OCI-LY7 (cell line): ENCODE results near the gene SC5D. TPM values are rescaled to one million over a fixed set of nuclear protein-coding genes. Genes with fewer than 3 reads are reported as not detected.
A peak's percentile ranks its signal among the peaks of the same experiment; 100 is the strongest.

Source experiments
- BruUV-seq: library from RNA; stranded (reverse); fragments of 400-500 nt; replicated peaks from 2 replicates; lab custom pipeline; 2021; lab: Mats Ljungman, UMichigan
- CTCF ChIA-PET: fragments of 300-600 bp; sonication (Branson Sonifier 250); formaldehyde crosslinking; loops from one replicate; lab custom pipeline; 2022; ENCODE audit warnings: antibody characterized with exemption; ENCODE audit not compliant: unreplicated experiment; lab: Charles Lee
- POLR2A ChIA-PET: fragments of 300-600 bp; sonication (Branson Sonifier 250); formaldehyde crosslinking; loops from one replicate; lab custom pipeline; 2022; ENCODE audit warnings: antibody characterized with exemption; lab: Charles Lee
- DNase-seq: peaks from one replicate; pipeline ENCODE4 v3.0.0-alpha.2; 2015; ENCODE audit warnings: low spot score
- H2AFZ ChIP-seq: fragments of 200-600 bp; sonication (generic), shearing (Covaris generic); 2 replicates; pipeline ENCODE4 v1.6.1; 2014; ENCODE audit warnings: mild to moderate bottlenecking, antibody characterized with exemption, low read length, moderate library complexity
- H3K27ac ChIP-seq: fragments of 200-600 bp; sonication (generic); 2 replicates; pipeline ENCODE4 v1.5.1; 2014; ENCODE audit warnings: mixed run types, low read depth, mild to moderate bottlenecking, moderate library complexity, low read length, inconsistent platforms; ENCODE audit not compliant: poor library complexity, severe bottlenecking
- H3K36me3 ChIP-seq: fragments of 200-600 bp; sonication (generic); 2 replicates; pipeline ENCODE4 v1.6.1; 2014; ENCODE audit warnings: mild to moderate bottlenecking, antibody characterized with exemption, low read length, moderate library complexity, mixed read lengths; ENCODE audit not compliant: insufficient read depth
- H3K4me1 ChIP-seq: fragments of 200-600 bp; sonication (generic); 2 replicates; pipeline ENCODE4 v1.5.1; 2014; ENCODE audit warnings: mild to moderate bottlenecking, low read length; ENCODE audit not compliant: insufficient read depth, poor library complexity, severe bottlenecking
- H3K4me2 ChIP-seq: fragments of 200-600 bp; sonication (generic); 2 replicates; pipeline ENCODE4 v1.6.1; 2014; ENCODE audit warnings: mild to moderate bottlenecking, low read length
- H3K4me3 ChIP-seq: fragments of 200-600 bp; sonication (generic); 2 replicates; pipeline ENCODE4 v1.5.1; 2014; ENCODE audit warnings: mild to moderate bottlenecking, low read depth, low read length; ENCODE audit not compliant: poor library complexity, severe bottlenecking
- H3K79me2 ChIP-seq: fragments of 200-600 bp; sonication (generic); 2 replicates; pipeline ENCODE4 v1.6.1; 2016; ENCODE audit warnings: low read depth, mild to moderate bottlenecking, low read length, moderate library complexity, mixed read lengths; ENCODE audit not compliant: insufficient read depth
- H3K9me2 ChIP-seq: fragments of 200-600 bp; sonication (generic); 2 replicates; pipeline ENCODE4 v1.6.1; 2016; ENCODE audit warnings: mild to moderate bottlenecking, low read length, mixed read lengths; ENCODE audit not compliant: insufficient read depth
- H3K9me3 ChIP-seq: fragments of 200-600 bp; sonication (generic); 2 replicates; pipeline ENCODE4 v1.6.1; 2014; ENCODE audit warnings: mild to moderate bottlenecking, mixed run types, low read length, mixed read lengths
- H4K20me1 ChIP-seq: fragments of 200-600 bp; sonication (generic); 2 replicates; pipeline ENCODE4 v1.6.1; 2014; ENCODE audit warnings: mild to moderate bottlenecking, antibody characterized with exemption, low read length, moderate library complexity, mixed read lengths; ENCODE audit not compliant: insufficient read depth
- CTCF ChIP-seq: fragments of 200-600 bp; sonication (generic); conservative IDR thresholded peaks from 2 replicates; pipeline ENCODE4 v1.5.1; 2014; ENCODE audit warnings: mild to moderate bottlenecking, antibody characterized with exemption, low read length, moderate library complexity, mixed read lengths
- EZH2phosphoT487 ChIP-seq: fragments of 200-600 bp; sonication (generic); IDR thresholded peaks from 2 replicates; pipeline ENCODE4 v1.6.1; 2018; ENCODE audit warnings: low read depth, borderline replicate concordance, mild to moderate bottlenecking, mixed run types, antibody characterized with exemption, low read length, moderate library complexity, mixed read lengths
- intact Hi-C: fragments of 100-400 bp; cut with micrococcal nuclease; formaldehyde crosslinking; loops from one replicate; pipeline ENCODE4 v1.10.0; 2022; ENCODE audit not compliant: unreplicated experiment
- total RNA-seq, 2 experiments: library from RNA; depleted of rRNA in 1 of 2; stranded (reverse); fragments of >200 nt in 1 of 2; shearing (Covaris generic) in 1 of 2; gene quantifications; 2 replicates each; pipeline ENCODE4 v1.2.3, GENCODE V29; 2014 to 2022

SC5D gene
- total RNA-seq, 2 experiments from 2014 or later, result 27.9 to 43.3 TPM

- Histone ChIP-seq H3K4me1 (peaks cover 54% of the 10 kb centered on the region), H3K27ac (no peak overlapping the region), H3K79me2 (no peaks in the 10 kb centered on the region), H3K4me3 (no peak overlapping the region), H2AFZ (no peak overlapping the region), H3K36me3 (no peaks in the 10 kb centered on the region), H4K20me1 (no peaks in the 10 kb centered on the region), H3K9me3 (no peaks in the 10 kb centered on the region), H3K4me2 (no peak overlapping the region), H3K9me2 (no peaks in the 10 kb centered on the region)
- no peak for DNase-seq
- intact Hi-C loops, result no loop called here
- TF ChIP-seq CTCF (no peak), EZH2phosphoT487 (no peak)
- ChIA-PET POLR2A (interaction anchor here (0.7 to 2.8 kb wide), 3 partner anchors 11 to 413 kb away, joined by 3 to 14 read pairs (median 4); no protein-coding TSS in a partner anchor), CTCF (no interaction called here)
- no TSS peak for BruUV-seq
These were observed 54.5 kb downstream of the SC5D start for GRCh38 chr11:121347094-121347493.

- intact Hi-C loops, result no loop called here
- H3K36me3 ChIP-seq, result no peaks in the 10 kb centered on the region
- no peak overlapping the region for H3K27ac ChIP-seq
- no peak overlapping the region for H2AFZ ChIP-seq
- DNase-seq, result no peak
- POLR2A ChIA-PET, result interaction anchor here (0.8 to 2.8 kb wide), 5 partner anchors 13 to 105 kb away, joined by 3 to 14 read pairs (median 4); partner anchors contain the start of gene SORL1-AS1
- no peaks in the 10 kb centered on the region for H3K9me3 ChIP-seq
- BruUV-seq, result no TSS peak
- CTCF ChIA-PET, result no interaction called here
- no peaks in the 10 kb centered on the region for H3K9me2 ChIP-seq
- peak overlapping the region; percentile 22 for H3K4me2 ChIP-seq
- peaks cover 51% of the 10 kb centered on the region for H3K4me1 ChIP-seq
- no peak for TF ChIP-seq CTCF
- TF ChIP-seq EZH2phosphoT487, result no peak
- H4K20me1 ChIP-seq, result no peaks in the 10 kb centered on the region
- H3K4me3 ChIP-seq, result no peak overlapping the region
- H3K79me2 ChIP-seq, result no peaks in the 10 kb centered on the region
These were observed 55.2 kb downstream of the SC5D start for GRCh38 chr11:121347813-121348212.

- TF ChIP-seq EZH2phosphoT487 (no peak), CTCF (no peak)
- ChIA-PET CTCF (interaction anchor here (0.7 kb wide), 1 partner anchor 18 kb away, joined by 5 read pairs; no protein-coding TSS in a partner anchor), POLR2A (interaction anchor here (0.8 to 2.8 kb wide), 7 partner anchors 11 to 104 kb away, joined by 3 to 14 read pairs (median 4); partner anchors contain the start of gene SORL1-AS1)
- H3K4me1 ChIP-seq, result peaks cover 50% of the 10 kb centered on the region
- H3K9me2 ChIP-seq, result no peaks in the 10 kb centered on the region
- no peaks in the 10 kb centered on the region for H4K20me1 ChIP-seq
- H3K4me2 ChIP-seq, result peak overlapping the region; percentile 22
- DNase-seq, result no peak
- H3K79me2 ChIP-seq, result no peaks in the 10 kb centered on the region
- H3K4me3 ChIP-seq, result no peak overlapping the region
- no TSS peak for BruUV-seq
- no peak overlapping the region for H3K27ac ChIP-seq
- H3K36me3 ChIP-seq, result no peaks in the 10 kb centered on the region
- intact Hi-C loops, result no loop called here
- no peaks in the 10 kb centered on the region for H3K9me3 ChIP-seq
- H2AFZ ChIP-seq, result no peak overlapping the region
These were observed 55.8 kb downstream of the SC5D start for GRCh38 chr11:121348220-121348875.
